Liver (tissue), 9 donors: ENCODE results near the gene CLPTM1L. TPM values are rescaled to one million over a fixed set of nuclear protein-coding genes. Genes with fewer than 3 reads are reported as not detected.

Experiments
- DNase-seq: peaks from one replicate; pipeline ENCODE4 v3.0.0-alpha.2; 2017; ENCODE audit warnings: low spot score
- H3K27ac ChIP-seq, 2 donors: one replicate each; pipeline ENCODE4 v1.7.0; 2013; ENCODE audit warnings: inconsistent platforms in 2 of 2, low read length in 2 of 2, control low read depth in 1 of 2, low read depth in 1 of 2, mild to moderate bottlenecking in 1 of 2
- H3K27me3 ChIP-seq, 4 donors: one replicate each; pipeline versions ENCODE4 v1.6.1 to v1.7.0; 2013; ENCODE audit warnings: low read length in 3 of 4, inconsistent platforms in 1 of 4, mild to moderate bottlenecking in 1 of 4, moderate library complexity in 1 of 4; ENCODE audit not compliant: control insufficient read depth in 4 of 4, insufficient read depth in 4 of 4
- H3K36me3 ChIP-seq, 4 donors: one replicate each; pipeline versions ENCODE4 v1.6.1 to v1.7.0; 2013; ENCODE audit warnings: low read length in 3 of 4, mild to moderate bottlenecking in 3 of 4, low read depth in 1 of 4, moderate library complexity in 1 of 4; ENCODE audit not compliant: control insufficient read depth in 4 of 4, insufficient read depth in 3 of 4
- H3K4me1 ChIP-seq, 4 donors: one replicate each; pipeline versions ENCODE4 v1.6.1 to v1.7.0; 2013; ENCODE audit warnings: low read length in 3 of 4, mild to moderate bottlenecking in 3 of 4, moderate library complexity in 1 of 4; ENCODE audit not compliant: control insufficient read depth in 4 of 4, insufficient read depth in 4 of 4
- H3K4me3 ChIP-seq, 3 donors: one replicate each; pipeline versions ENCODE4 v1.6.1 to v1.7.0; 2013; ENCODE audit warnings: low read length in 3 of 3, control low read depth in 1 of 3, low read depth in 1 of 3, mild to moderate bottlenecking in 1 of 3
- H3K9ac ChIP-seq, 2 donors: one replicate each; pipeline ENCODE4 v1.7.0; 2013; ENCODE audit warnings: low read length in 2 of 2, mild to moderate bottlenecking in 2 of 2, moderate library complexity in 2 of 2, control low read depth in 1 of 2, low read depth in 1 of 2
- H3K9me3 ChIP-seq, 4 donors: one replicate each; pipeline versions ENCODE4 v1.6.1 to v1.7.0; 2013; ENCODE audit warnings: low read length in 3 of 4; ENCODE audit not compliant: control insufficient read depth in 4 of 4
- EGR1 ChIP-seq, 2 donors: IDR thresholded peaks; 2 replicates each; pipeline ENCODE4 v1.6.1; 2016 to 2018; ENCODE audit warnings: antibody characterized with exemption in 2 of 2, low read depth in 2 of 2
- FOXA1 ChIP-seq: IDR thresholded peaks from 2 replicates; pipeline ENCODE4 v1.6.1; 2016; ENCODE audit warnings: antibody characterized with exemption
- GABPA ChIP-seq, 2 donors: IDR thresholded peaks in 1 of 2; conservative IDR thresholded peaks in 1 of 2; 2 replicates each; pipeline ENCODE4 v1.6.1; 2016; ENCODE audit warnings: antibody characterized with exemption in 2 of 2, mild to moderate bottlenecking in 1 of 2, moderate library complexity in 1 of 2
- HNF4G ChIP-seq: IDR thresholded peaks from 2 replicates; pipeline ENCODE4 v1.6.1; 2016; ENCODE audit warnings: antibody characterized with exemption
- JUND ChIP-seq, 2 donors: IDR thresholded peaks; 2 replicates each; pipeline ENCODE4 v1.6.1; 2016; ENCODE audit warnings: antibody characterized with exemption in 2 of 2
- NR2F2 ChIP-seq: IDR thresholded peaks from 2 replicates; pipeline ENCODE4 v1.6.1; 2016; ENCODE audit warnings: antibody characterized with exemption
- RAD21 ChIP-seq, 2 donors: IDR thresholded peaks; 2 replicates each; pipeline ENCODE4 v1.6.1; 2016; ENCODE audit warnings: antibody characterized with exemption in 2 of 2, mild to moderate bottlenecking in 2 of 2
- RXRA ChIP-seq, 2 donors: IDR thresholded peaks; 2 replicates each; pipeline ENCODE4 v1.6.1; 2017 to 2018; ENCODE audit warnings: antibody characterized with exemption in 2 of 2, mild to moderate bottlenecking in 1 of 2
- SP1 ChIP-seq: IDR thresholded peaks from 2 replicates; pipeline ENCODE4 v1.6.1; 2018; ENCODE audit warnings: antibody characterized with exemption, mild to moderate bottlenecking
- YY1 ChIP-seq: IDR thresholded peaks from 2 replicates; pipeline ENCODE4 v1.6.1; 2016; ENCODE audit warnings: antibody characterized with exemption, mild to moderate bottlenecking
- WGBS: extraction: QIAGEN DNeasy Blood & Tissue Kit; methylation state at CpG from one replicate; pipeline ENCODE4 v1.1.7; 2013; 5-methylcytosine and 5-hydroxymethylcytosine counted together
- polyA plus RNA-seq, 2 donors: library from polyadenylated mRNA; stranded (reverse) in 1 of 2; unstranded in 1 of 2; fragments of 200-250 nt in 1 of 2; fragments of >200 nt in 1 of 2; fragmentation: Nextera tagmentation in 1 of 2; extraction: Ambion mirVana in 1 of 2; gene quantifications; one replicate each; pipeline versions ENCODE4 v1.2.1 to v1.2.3, GENCODE V29; 2013 to 2015
- total RNA-seq, 2 donors: library from RNA; depleted of rRNA; stranded (reverse); fragments of >200 nt; gene quantifications; one replicate each; pipeline ENCODE4 v1.2.3, GENCODE V29; 2014
- TF ChIP-seq, protein P1 (sequence below): IDR thresholded peaks from 2 replicates; pipeline ENCODE4 v1.6.1; 2016; ENCODE audit warnings: antibody characterized with exemption
- TF ChIP-seq, protein P2 (sequence below): IDR thresholded peaks from 2 replicates; pipeline ENCODE4 v1.6.1; 2016; ENCODE audit warnings: antibody characterized with exemption, mild to moderate bottlenecking
- TF ChIP-seq, protein P3 (sequence below): IDR thresholded peaks from 2 replicates; pipeline ENCODE4 v1.6.1; 2016; ENCODE audit warnings: antibody characterized with exemption
- TF ChIP-seq, protein P4 (sequence below): fragments of 150-350 bp; IDR thresholded peaks from 2 replicates; pipeline ENCODE4 v1.5.1; 2017; ENCODE audit warnings: improper control_type of control experiment, low read depth, low read length; ENCODE audit not compliant: missing input control
- TF ChIP-seq, protein P5 (sequence below): IDR thresholded peaks from 2 replicates; pipeline ENCODE4 v1.6.1; 2016; ENCODE audit warnings: antibody characterized with exemption
- donor health status: healthy.
- donor health status: healthy.
- donor health status: healthy.
- donor health status: healthy.
- donor health status: healthy.

CLPTM1L gene
- total and polyA plus RNA-seq, 4 donors: 69.2 to 255 (median 146) TPM

DNA sequence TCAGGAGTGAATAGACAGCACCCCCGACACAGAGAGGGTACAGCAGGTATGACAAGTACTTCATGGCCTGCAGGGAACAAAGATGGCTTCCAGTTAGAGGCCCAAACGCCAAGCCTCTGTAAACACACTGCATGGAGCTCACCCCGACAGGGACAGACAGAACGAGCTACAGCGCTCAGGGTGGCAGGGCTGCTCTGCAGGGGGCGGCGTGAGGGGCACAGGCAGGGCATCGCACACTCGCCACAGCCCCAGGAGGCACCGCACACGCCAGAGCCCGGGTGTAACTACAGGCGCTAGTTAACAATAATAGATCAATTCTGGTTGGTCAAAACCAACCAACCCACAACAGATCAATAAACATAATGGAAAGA is 21.1 kb downstream of the CLPTM1L start:
- Histone ChIP-seq H3K27me3 (no peaks in the 10 kb centered on the region), H3K9ac (no peak overlapping the region), H3K27ac (no peak overlapping the region), H3K9me3 (no peaks in the 10 kb centered on the region), H3K36me3 (peaks cover 14 to 72% (median 33%) of the 10 kb centered on the region in 4 donors), H3K4me1 (no peaks in the 10 kb centered on the region), H3K4me3 (no peak overlapping the region)
- no peak for TF ChIP-seq HNF4G
- no peak for TF ChIP-seq GABPA (IDR thresholded peaks at IDR 0.05 in 1 of 2, conservative IDR thresholded peaks at IDR 0.05 in 1 of 2)
- TF ChIP-seq, protein P1, sequence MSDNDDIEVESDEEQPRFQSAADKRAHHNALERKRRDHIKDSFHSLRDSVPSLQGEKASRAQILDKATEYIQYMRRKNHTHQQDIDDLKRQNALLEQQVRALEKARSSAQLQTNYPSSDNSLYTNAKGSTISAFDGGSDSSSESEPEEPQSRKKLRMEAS: no peak
- TF ChIP-seq NR2F2: no peak
- TF ChIP-seq JUND (IDR thresholded peaks at IDR 0.05): no peak
- TF ChIP-seq RXRA (IDR thresholded peaks at IDR 0.05): no peak
- no peak for TF ChIP-seq SP1
- no peak for TF ChIP-seq EGR1 (IDR thresholded peaks at IDR 0.05; ENCODE audit: low read depth in 2 of 2)
- TF ChIP-seq, protein P2, sequence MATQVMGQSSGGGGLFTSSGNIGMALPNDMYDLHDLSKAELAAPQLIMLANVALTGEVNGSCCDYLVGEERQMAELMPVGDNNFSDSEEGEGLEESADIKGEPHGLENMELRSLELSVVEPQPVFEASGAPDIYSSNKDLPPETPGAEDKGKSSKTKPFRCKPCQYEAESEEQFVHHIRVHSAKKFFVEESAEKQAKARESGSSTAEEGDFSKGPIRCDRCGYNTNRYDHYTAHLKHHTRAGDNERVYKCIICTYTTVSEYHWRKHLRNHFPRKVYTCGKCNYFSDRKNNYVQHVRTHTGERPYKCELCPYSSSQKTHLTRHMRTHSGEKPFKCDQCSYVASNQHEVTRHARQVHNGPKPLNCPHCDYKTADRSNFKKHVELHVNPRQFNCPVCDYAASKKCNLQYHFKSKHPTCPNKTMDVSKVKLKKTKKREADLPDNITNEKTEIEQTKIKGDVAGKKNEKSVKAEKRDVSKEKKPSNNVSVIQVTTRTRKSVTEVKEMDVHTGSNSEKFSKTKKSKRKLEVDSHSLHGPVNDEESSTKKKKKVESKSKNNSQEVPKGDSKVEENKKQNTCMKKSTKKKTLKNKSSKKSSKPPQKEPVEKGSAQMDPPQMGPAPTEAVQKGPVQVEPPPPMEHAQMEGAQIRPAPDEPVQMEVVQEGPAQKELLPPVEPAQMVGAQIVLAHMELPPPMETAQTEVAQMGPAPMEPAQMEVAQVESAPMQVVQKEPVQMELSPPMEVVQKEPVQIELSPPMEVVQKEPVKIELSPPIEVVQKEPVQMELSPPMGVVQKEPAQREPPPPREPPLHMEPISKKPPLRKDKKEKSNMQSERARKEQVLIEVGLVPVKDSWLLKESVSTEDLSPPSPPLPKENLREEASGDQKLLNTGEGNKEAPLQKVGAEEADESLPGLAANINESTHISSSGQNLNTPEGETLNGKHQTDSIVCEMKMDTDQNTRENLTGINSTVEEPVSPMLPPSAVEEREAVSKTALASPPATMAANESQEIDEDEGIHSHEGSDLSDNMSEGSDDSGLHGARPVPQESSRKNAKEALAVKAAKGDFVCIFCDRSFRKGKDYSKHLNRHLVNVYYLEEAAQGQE: no peak
- TF ChIP-seq, protein P3, sequence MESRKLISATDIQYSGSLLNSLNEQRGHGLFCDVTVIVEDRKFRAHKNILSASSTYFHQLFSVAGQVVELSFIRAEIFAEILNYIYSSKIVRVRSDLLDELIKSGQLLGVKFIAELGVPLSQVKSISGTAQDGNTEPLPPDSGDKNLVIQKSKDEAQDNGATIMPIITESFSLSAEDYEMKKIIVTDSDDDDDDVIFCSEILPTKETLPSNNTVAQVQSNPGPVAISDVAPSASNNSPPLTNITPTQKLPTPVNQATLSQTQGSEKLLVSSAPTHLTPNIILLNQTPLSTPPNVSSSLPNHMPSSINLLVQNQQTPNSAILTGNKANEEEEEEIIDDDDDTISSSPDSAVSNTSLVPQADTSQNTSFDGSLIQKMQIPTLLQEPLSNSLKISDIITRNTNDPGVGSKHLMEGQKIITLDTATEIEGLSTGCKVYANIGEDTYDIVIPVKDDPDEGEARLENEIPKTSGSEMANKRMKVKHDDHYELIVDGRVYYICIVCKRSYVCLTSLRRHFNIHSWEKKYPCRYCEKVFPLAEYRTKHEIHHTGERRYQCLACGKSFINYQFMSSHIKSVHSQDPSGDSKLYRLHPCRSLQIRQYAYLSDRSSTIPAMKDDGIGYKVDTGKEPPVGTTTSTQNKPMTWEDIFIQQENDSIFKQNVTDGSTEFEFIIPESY: no peak
- no peak for TF ChIP-seq FOXA1
- TF ChIP-seq, protein P4, sequence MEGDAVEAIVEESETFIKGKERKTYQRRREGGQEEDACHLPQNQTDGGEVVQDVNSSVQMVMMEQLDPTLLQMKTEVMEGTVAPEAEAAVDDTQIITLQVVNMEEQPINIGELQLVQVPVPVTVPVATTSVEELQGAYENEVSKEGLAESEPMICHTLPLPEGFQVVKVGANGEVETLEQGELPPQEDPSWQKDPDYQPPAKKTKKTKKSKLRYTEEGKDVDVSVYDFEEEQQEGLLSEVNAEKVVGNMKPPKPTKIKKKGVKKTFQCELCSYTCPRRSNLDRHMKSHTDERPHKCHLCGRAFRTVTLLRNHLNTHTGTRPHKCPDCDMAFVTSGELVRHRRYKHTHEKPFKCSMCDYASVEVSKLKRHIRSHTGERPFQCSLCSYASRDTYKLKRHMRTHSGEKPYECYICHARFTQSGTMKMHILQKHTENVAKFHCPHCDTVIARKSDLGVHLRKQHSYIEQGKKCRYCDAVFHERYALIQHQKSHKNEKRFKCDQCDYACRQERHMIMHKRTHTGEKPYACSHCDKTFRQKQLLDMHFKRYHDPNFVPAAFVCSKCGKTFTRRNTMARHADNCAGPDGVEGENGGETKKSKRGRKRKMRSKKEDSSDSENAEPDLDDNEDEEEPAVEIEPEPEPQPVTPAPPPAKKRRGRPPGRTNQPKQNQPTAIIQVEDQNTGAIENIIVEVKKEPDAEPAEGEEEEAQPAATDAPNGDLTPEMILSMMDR: no peak
- TF ChIP-seq YY1: no peak
- TF ChIP-seq, protein P5, sequence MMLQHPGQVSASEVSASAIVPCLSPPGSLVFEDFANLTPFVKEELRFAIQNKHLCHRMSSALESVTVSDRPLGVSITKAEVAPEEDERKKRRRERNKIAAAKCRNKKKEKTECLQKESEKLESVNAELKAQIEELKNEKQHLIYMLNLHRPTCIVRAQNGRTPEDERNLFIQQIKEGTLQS: no peak
- no peak for TF ChIP-seq RAD21 (IDR thresholded peaks at IDR 0.05)
- no peak for DNase-seq
- WGBS: 95% methylated on average over 13 of the region's 13 CpGs
